Esophagus muscularis mucosa (tissue), 4 donors: ENCODE measurements around the gene RAD51B. TPM values are rescaled to one million over a fixed set of nuclear protein-coding genes. Genes with fewer than 3 reads are reported as not detected.

Source experiments
- DNase-seq: peaks from one replicate; pipeline ENCODE4 v3.0.0-alpha.2; 2017; ENCODE audit errors: extremely low spot score
- H3K27ac ChIP-seq, 4 donors: fragments of 200-600 bp; sonication (generic); replicated peaks in 1 of 4; 1 replicate in 3 of 4; 2 replicates in 1 of 4; pipeline ENCODE4 v1.5.1; 2016 to 2019; ENCODE audit warnings: mild to moderate bottlenecking in 1 of 4
- H3K27me3 ChIP-seq, 4 donors: fragments of 200-600 bp; sonication (generic); one replicate each; pipeline versions ENCODE4 v1.5.1 to v1.6.0; 2016 to 2019
- H3K36me3 ChIP-seq, 4 donors: fragments of 200-600 bp; sonication (generic); one replicate each; pipeline ENCODE4 v1.5.1; 2016 to 2019
- H3K4me1 ChIP-seq, 4 donors: fragments of 200-600 bp; sonication (generic); one replicate each; pipeline ENCODE4 v1.5.1; 2016 to 2019
- H3K4me3 ChIP-seq, 4 donors: fragments of 200-600 bp; sonication (generic); 1 replicate in 2 of 4; 2 replicates in 2 of 4; pipeline ENCODE4 v1.5.1; 2016 to 2019; ENCODE audit warnings: mild to moderate bottlenecking in 4 of 4, moderate library complexity in 1 of 4
- H3K9me3 ChIP-seq, 4 donors: fragments of 200-600 bp; sonication (generic); 1 replicate in 3 of 4; 2 replicates in 1 of 4; pipeline ENCODE4 v1.5.1; 2016 to 2019
- EP300 ChIP-seq: sonication (generic); formaldehyde crosslinking; IDR thresholded peaks from one replicate; pipeline ENCODE4 v1.6.1; 2017; ENCODE audit warnings: antibody characterized with exemption
- POLR2A ChIP-seq: fragments of 450-650 bp; IDR thresholded peaks from one replicate; pipeline ENCODE4 v1.6.1; 2017; ENCODE audit warnings: antibody characterized with exemption, moderate library complexity, mild to moderate bottlenecking, low read depth
- POLR2AphosphoS5 ChIP-seq, 2 donors: sonication (generic); formaldehyde crosslinking; IDR thresholded peaks; one replicate each; pipeline ENCODE4 v1.6.1; 2017; ENCODE audit warnings: antibody characterized with exemption in 2 of 2
- WGBS: methylation state at CpG from one replicate; pipeline ENCODE4 v1.1.5; 2018; 5-methylcytosine and 5-hydroxymethylcytosine counted together
- intact Hi-C: fragments of 100-400 bp; cut with DNase I; formaldehyde crosslinking; loops from one replicate; pipeline ENCODE4 v1.15.1; 2023
- total RNA-seq, 4 donors: library from RNA; depleted of rRNA; stranded (reverse); fragments of >200 nt; gene quantifications; one replicate each; pipeline versions ENCODE4 v1.1.0 to v1.2.1, GENCODE V29; 2016
- TF ChIP-seq, protein P1 (sequence below), 3 experiments: fragments of 200-600 bp in 2 of 3; fragments of 450-650 bp in 1 of 3; sonication (generic) in 2 of 3; IDR thresholded peaks; one replicate each; pipeline ENCODE4 v1.5.1; 2017 to 2019; ENCODE audit warnings: antibody characterized with exemption in 3 of 3, mild to moderate bottlenecking in 2 of 3, moderate library complexity in 1 of 3

RAD51B gene
- total RNA-seq, 4 donors from 2014 or later = 2.8 to 11.1 (median 5.1) TPM

DNA sequence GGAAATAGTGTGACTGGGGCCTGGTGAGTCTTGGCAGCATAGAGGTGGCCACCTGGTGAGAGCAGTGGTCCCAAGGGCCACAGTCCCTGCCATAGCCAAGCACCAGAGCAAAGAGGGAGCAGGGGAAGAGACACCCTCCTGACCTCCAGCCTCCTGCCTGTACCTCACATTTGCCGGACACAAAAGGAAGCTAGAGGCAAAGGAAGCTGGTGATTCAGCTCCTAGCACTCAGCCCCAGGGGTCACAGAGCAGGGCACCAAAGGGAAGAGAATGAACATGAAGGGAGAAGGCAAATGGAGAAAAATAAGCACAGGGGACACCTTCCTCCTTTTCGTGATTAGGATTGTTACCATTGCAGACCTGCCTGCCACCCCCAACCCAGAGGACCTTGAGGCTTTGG is 756.5 kb downstream of the RAD51B start:
- 70% methylated on average over 2 of the region's 2 CpGs for WGBS

DNA sequence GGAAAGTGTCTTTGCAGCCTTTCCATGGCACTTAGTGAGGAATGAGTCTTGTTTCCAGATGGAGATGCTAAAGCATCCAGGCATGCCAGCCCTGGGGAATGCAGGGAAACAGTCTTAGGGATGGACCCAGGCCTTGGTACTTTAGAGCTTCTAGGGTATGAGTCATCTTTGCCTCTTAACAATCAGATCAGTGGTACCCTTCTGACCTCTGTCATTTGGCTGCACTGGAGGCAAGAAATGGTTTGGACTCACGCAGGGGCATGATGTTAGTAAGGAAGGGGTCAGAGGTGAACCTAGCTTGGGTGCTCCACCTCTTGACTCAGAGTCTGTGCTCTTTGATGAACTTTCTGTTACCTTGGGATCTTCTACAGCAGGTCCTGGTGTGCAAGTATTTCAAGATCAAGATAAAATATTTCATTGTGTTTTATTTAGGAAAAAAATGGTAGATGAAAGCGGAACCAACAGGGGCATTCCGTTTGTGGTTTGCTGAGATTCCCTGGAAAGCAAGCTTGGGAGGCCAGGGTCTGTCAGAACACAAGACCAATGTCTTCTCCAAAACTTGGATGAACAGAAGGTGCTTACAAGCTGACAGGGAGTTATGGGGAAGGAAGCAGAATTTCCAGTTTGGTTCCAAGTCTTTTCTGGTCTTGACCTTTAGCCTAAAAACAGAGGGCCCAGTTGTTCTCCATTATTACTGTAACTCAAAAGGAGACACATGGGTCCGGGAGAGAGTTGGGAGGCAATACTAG is 757.1 kb downstream of the RAD51B start:
- TF ChIP-seq EP300 = no peak
- no peak for TF ChIP-seq POLR2A
- TF ChIP-seq, protein P1, sequence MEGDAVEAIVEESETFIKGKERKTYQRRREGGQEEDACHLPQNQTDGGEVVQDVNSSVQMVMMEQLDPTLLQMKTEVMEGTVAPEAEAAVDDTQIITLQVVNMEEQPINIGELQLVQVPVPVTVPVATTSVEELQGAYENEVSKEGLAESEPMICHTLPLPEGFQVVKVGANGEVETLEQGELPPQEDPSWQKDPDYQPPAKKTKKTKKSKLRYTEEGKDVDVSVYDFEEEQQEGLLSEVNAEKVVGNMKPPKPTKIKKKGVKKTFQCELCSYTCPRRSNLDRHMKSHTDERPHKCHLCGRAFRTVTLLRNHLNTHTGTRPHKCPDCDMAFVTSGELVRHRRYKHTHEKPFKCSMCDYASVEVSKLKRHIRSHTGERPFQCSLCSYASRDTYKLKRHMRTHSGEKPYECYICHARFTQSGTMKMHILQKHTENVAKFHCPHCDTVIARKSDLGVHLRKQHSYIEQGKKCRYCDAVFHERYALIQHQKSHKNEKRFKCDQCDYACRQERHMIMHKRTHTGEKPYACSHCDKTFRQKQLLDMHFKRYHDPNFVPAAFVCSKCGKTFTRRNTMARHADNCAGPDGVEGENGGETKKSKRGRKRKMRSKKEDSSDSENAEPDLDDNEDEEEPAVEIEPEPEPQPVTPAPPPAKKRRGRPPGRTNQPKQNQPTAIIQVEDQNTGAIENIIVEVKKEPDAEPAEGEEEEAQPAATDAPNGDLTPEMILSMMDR (IDR thresholded peaks at IDR 0.05) = no peak
- Histone ChIP-seq H3K27me3 (no peaks in the 10 kb centered on the region), H3K4me3 (no peak overlapping the region), H3K36me3 (no peaks in the 10 kb centered on the region), H3K27ac (peak overlapping the region in 1 of 4 donors; percentile 40), H3K9me3 (no peaks in the 10 kb centered on the region), H3K4me1 (peaks cover 20 to 47% (median 41%) of the 10 kb centered on the region in 4 donors)
- intact Hi-C loops = no loop called here
- WGBS = 89% methylated on average over 4 of the region's 4 CpGs
- DNase-seq = no peak

More for the DNA sequence above, 756.5 kb downstream of the RAD51B start:
- DNase-seq = no peak
- peaks cover 20 to 47% (median 41%) of the 10 kb centered on the region in 4 donors for H3K4me1 ChIP-seq
- H3K27me3 ChIP-seq = no peaks in the 10 kb centered on the region
- peak overlapping the region in 1 of 4 donors; percentile 6 for H3K27ac ChIP-seq
- no peaks in the 10 kb centered on the region for H3K9me3 ChIP-seq
- H3K4me3 ChIP-seq = no peak overlapping the region
- no peaks in the 10 kb centered on the region for H3K36me3 ChIP-seq
- intact Hi-C loops = no loop called here
- TF ChIP-seq, protein P1 (IDR thresholded peaks at IDR 0.05) = no peak
- TF ChIP-seq EP300 (no peak), POLR2AphosphoS5 (IDR thresholded peaks at IDR 0.05) (no peak), POLR2A (no peak)

DNA sequence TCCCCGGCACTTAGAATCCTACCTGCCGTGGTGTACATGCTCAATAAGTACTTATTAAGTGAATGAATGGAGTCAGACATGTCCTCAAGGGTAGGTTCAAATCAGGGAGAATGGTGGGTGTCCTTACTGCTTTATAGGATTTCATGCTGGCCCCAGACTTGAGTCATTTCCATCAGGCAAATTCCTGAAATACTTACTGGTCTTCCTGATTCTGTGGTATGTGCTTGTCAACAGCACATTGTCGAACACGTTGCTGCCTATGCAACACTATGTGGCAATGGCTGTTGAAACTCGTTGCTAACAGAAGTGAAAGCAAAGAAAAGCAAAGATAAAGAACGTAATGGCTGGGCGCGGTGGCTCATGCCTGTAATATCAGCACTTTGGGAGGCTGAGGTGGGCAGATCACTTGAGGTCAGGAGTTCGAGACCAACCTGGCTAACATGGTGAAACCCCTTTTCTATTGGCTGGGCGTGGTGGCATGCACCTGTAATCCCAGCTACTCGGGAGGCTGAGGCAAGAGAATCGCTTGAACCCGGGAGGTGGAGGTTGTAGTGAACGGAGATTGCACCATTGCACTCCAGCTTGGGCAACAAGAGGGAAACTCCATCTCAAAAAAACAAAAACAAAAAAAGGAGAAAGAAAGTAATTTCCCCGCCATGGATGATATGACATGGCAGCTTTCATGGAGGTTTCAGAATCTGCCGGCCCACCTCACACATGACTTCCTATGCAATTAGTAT is 758.4 kb downstream of the RAD51B start:
- intact Hi-C loops = no loop called here
- Histone ChIP-seq H3K4me1 (peaks cover 20 to 47% (median 41%) of the 10 kb centered on the region in 4 donors), H3K36me3 (no peaks in the 10 kb centered on the region), H3K9me3 (no peaks in the 10 kb centered on the region), H3K27ac (peak overlapping the region in 3 of 4 donors; percentile 39 to 59 (median 42)), H3K27me3 (no peaks in the 10 kb centered on the region), H3K4me3 (no peak overlapping the region)
- whole genome bisulfite sequencing = 80% methylated on average over 16 of the region's 16 CpGs
- no peak for DNase-seq
- TF ChIP-seq, protein P1 (IDR thresholded peaks at IDR 0.05) = no peak
- TF ChIP-seq EP300 = no peak
- TF ChIP-seq POLR2AphosphoS5 (IDR thresholded peaks at IDR 0.05) = peak; percentile 63 to 84
- TF ChIP-seq POLR2A = no peak

DNA sequence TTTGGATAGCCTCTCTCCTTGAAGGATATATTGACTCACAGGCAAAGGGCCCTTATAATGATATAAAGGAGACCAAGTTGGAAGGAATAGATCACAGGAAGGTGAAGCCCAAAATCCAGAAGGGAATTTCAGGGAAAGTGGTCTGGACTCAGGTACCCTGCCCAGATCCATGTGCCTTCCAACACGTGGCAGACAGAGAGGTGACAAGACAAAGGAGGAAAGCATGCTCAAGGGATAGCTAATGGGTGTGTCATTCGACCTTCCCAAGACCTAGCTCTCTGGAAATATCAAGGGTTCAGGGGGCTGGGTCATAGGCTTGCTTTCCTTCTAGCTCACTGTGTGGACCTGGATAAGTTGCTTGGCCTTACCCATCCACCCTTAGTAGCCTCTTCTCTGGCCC is 759.0 kb downstream of the RAD51B start:
- peaks cover 20 to 45% (median 41%) of the 10 kb centered on the region in 4 donors for H3K4me1 ChIP-seq
- TF ChIP-seq POLR2A = no peak
- TF ChIP-seq EP300 = no peak
- TF ChIP-seq, protein P1 (IDR thresholded peaks at IDR 0.05) = no peak
- no peak for TF ChIP-seq POLR2AphosphoS5 (IDR thresholded peaks at IDR 0.05)
- WGBS = 82% methylated on average over 2 of the region's 2 CpGs
- H3K4me3 ChIP-seq = no peak overlapping the region
- peak overlapping the region in 1 of 4 donors; percentile 42 for H3K27ac ChIP-seq
- no peaks in the 10 kb centered on the region for H3K27me3 ChIP-seq
- DNase-seq = no peak
- no peaks in the 10 kb centered on the region for H3K9me3 ChIP-seq
- intact Hi-C loops = no loop called here
- no peaks in the 10 kb centered on the region for H3K36me3 ChIP-seq
